ENCODE results near the gene EP300. TPM values are rescaled to one million over a fixed set of nuclear protein-coding genes. Genes with fewer than 3 reads are reported as not detected.
A peak's percentile ranks its signal among the peaks of the same experiment; 100 is the strongest.

EP300 gene
- total RNA-seq, 1 experiment from 2014 or later = 17.8 TPM

GRCh38 chr22:41193829-41194228 lies 101.4 kb downstream of the EP300 start:
- Histone ChIP-seq H3K4me2 (ENCODE audit: low read length) (no peak overlapping the region), H3K36me3 (ENCODE audit: low read depth, low read length) (no peaks in the 10 kb centered on the region), H3K9me3 (ENCODE audit: low read length) (no peaks in the 10 kb centered on the region), H3K9me2 (replicated peaks; ENCODE audit: low read length) (no peaks in the 10 kb centered on the region), H4K20me1 (ENCODE audit: low read length) (no peaks in the 10 kb centered on the region), H3K79me2 (ENCODE audit: low read length) (no peaks in the 10 kb centered on the region), H3K27me3 (ENCODE audit: low read length) (no peaks in the 10 kb centered on the region), H3K9ac (ENCODE audit: low read length) (no peak overlapping the region), H3K4me3 (ENCODE audit: low read length) (no peak overlapping the region), H2AFZ (ENCODE audit: low read length) (no peak overlapping the region), H3F3A (ENCODE audit: low read length, unreplicated experiment) (no peaks in the 10 kb centered on the region), H3K27ac (ENCODE audit: low read length) (no peak overlapping the region), H3K4me1 (ENCODE audit: insufficient read depth, low read length) (peaks cover 3% of the 10 kb centered on the region; the same call in 1 of the 2 replicates)
- no peak for DNase-seq
- TF ChIP-seq EZH2phosphoT487 (IDR thresholded peaks at IDR 0.05; ENCODE audit: borderline replicate concordance, low read length) = no peak
- no peak for TF ChIP-seq EZH2 (IDR thresholded peaks at IDR 0.05; ENCODE audit: low read length, unreplicated experiment)
- no peak for TF ChIP-seq CTCF (conservative IDR thresholded peaks at IDR 0.05; ENCODE audit: low read depth, low read length)
- CTCF ChIA-PET = no interaction called here
- ATAC-seq = no peak
- BruUV-seq (replicated peaks) = no TSS peak
- intact Hi-C loops (cut with micrococcal nuclease) = no loop called here
- POLR2A ChIA-PET (ENCODE audit: unreplicated experiment) = no interaction called here

GRCh38 chr22:41197038-41197972 lies 104.9 kb downstream of the EP300 start:
- POLR2A ChIA-PET (ENCODE audit: unreplicated experiment) = interaction anchor here (0.6 kb wide), 1 partner anchor 281 kb away, joined by 8 read pairs; no protein-coding TSS in a partner anchor
- peak; percentile 59 for DNase-seq
- intact Hi-C loops (cut with micrococcal nuclease) = no loop called here

More at GRCh38 chr22:41197038-41197972, 104.9 kb downstream of the EP300 start:
- CTCF ChIA-PET = interaction anchor here (1.0 kb wide), 1 partner anchor 41 kb away, joined by 17 read pairs; no protein-coding TSS in a partner anchor
- Histone ChIP-seq H4K20me1 (ENCODE audit: low read length) (no peaks in the 10 kb centered on the region), H2AFZ (ENCODE audit: low read length) (peak overlapping the region; percentile 98), H3K27me3 (ENCODE audit: low read length) (no peaks in the 10 kb centered on the region), H3K9ac (ENCODE audit: low read length) (no peak overlapping the region), H3K9me2 (replicated peaks; ENCODE audit: low read length) (no peaks in the 10 kb centered on the region), H3K79me2 (ENCODE audit: low read length) (no peaks in the 10 kb centered on the region), H3K4me2 (ENCODE audit: low read length) (peak overlapping the region; percentile 99), H3K27ac (ENCODE audit: low read length) (no peak overlapping the region), H3K4me1 (ENCODE audit: insufficient read depth, low read length) (peaks cover 3% of the 10 kb centered on the region; the same call in 1 of the 2 replicates), H3K4me3 (ENCODE audit: low read length) (peak overlapping the region; percentile 78), H3K36me3 (ENCODE audit: low read depth, low read length) (no peaks in the 10 kb centered on the region), H3F3A (ENCODE audit: low read length, unreplicated experiment) (no peaks in the 10 kb centered on the region), H3K9me3 (ENCODE audit: low read length) (no peaks in the 10 kb centered on the region)
- TF ChIP-seq CTCF (conservative IDR thresholded peaks at IDR 0.05; ENCODE audit: low read depth, low read length) (no peak), EZH2phosphoT487 (IDR thresholded peaks at IDR 0.05; ENCODE audit: borderline replicate concordance, low read length) (no peak), EZH2 (IDR thresholded peaks at IDR 0.05; ENCODE audit: low read length, unreplicated experiment) (no peak)
- BruUV-seq (replicated peaks) = no TSS peak
- peak; percentile 72 for ATAC-seq
